ENCODE results near the gene KIF5A. TPM values are rescaled to one million over a fixed set of nuclear protein-coding genes. Genes with fewer than 3 reads are reported as not detected.

KIF5A gene
- total RNA-seq, 1 experiment from 2014 or later: 3.0 TPM

- TF ChIP-seq REST (IDR thresholded peaks at IDR 0.05; ENCODE audit: insufficient read depth in 1 of 2, low read depth in 2 of 2, low read length in 1 of 2) (0 out of 4 replicates have a peak, but pooled peaks of 1 of the 2 experiments have one; percentile 19), SIN3A (IDR thresholded peaks at IDR 0.05; ENCODE audit: borderline replicate concordance, insufficient read depth, low read depth, low read length) (no peak)
- DNase-seq (ENCODE audit: low read depth, low spot score): no peak
- BruUV-seq (replicated peaks): no TSS peak
- Histone ChIP-seq H3K4me1 (ENCODE audit: control insufficient read depth, insufficient read depth, low read length) (peaks cover 13% of the 10 kb centered on the region), H3K27me3 (ENCODE audit: control insufficient read depth, insufficient read depth, low read length) (no peaks in the 10 kb centered on the region), H3K27ac (ENCODE audit: low read length) (no peak overlapping the region), H3K4me3 (ENCODE audit: low read depth in 2 of 2, low read length in 2 of 2) (peak overlapping the region; percentile 18 to 53), H3K9me3 (ENCODE audit: control insufficient read depth, insufficient read depth, low read depth, low read length) (no peaks in the 10 kb centered on the region), H3K36me3 (ENCODE audit: control insufficient read depth, insufficient read depth, low read length) (no peaks in the 10 kb centered on the region)
- CTCF ChIA-PET: interaction anchor here (1.5 kb wide), 1 partner anchor 38 kb away, joined by 5 read pairs; no protein-coding TSS in a partner anchor
- no peak for ATAC-seq
- intact Hi-C loops (cut with micrococcal nuclease; ENCODE audit: unreplicated experiment) (loop anchor here (1.0 to 5.0 kb wide), 2 partner anchors 38 to 164 kb away; partner anchors contain the start of genes GLI1 and INHBE), in situ Hi-C loops (cut with HindIII; ENCODE audit: low pct_unique_long_range_greater_than_20kb, low sequenced_read_pairs) (no loop called here)
- POLR2A ChIA-PET: no interaction called here
Observed at GRCh38 chr12:57620936-57621496, 71.2 kb downstream of the KIF5A start.

GRCh38 chr12:57621497-57622292 lies 71.9 kb downstream of the KIF5A start:
- H3K36me3 ChIP-seq (ENCODE audit: control insufficient read depth, insufficient read depth, low read length): no peaks in the 10 kb centered on the region
- peak; percentile 88 for ATAC-seq
- H3K4me3 ChIP-seq (ENCODE audit: low read depth in 2 of 2, low read length in 2 of 2): peak overlapping the region; percentile 18 to 53
- intact Hi-C loops (cut with micrococcal nuclease; ENCODE audit: unreplicated experiment): loop anchor here (1.0 to 5.0 kb wide), 2 partner anchors 38 to 164 kb away; partner anchors contain the start of genes GLI1 and INHBE
- TF ChIP-seq CTCF (IDR thresholded peaks at IDR 0.05): peak; percentile 98
- no peak for TF ChIP-seq REST (IDR thresholded peaks at IDR 0.05; ENCODE audit: insufficient read depth in 1 of 2, low read depth in 2 of 2, low read length in 1 of 2)
- ChIA-PET POLR2A (no interaction called here), CTCF (interaction anchor here (0.7 kb wide), 1 partner anchor 57 kb away, joined by 3 read pairs; no protein-coding TSS in a partner anchor)
- in situ Hi-C loops (cut with HindIII; ENCODE audit: low pct_unique_long_range_greater_than_20kb, low sequenced_read_pairs): no loop called here
- BruUV-seq (replicated peaks): no TSS peak
- no peak for DNase-seq (ENCODE audit: low read depth, low spot score)
- H3K27me3 ChIP-seq (ENCODE audit: control insufficient read depth, insufficient read depth, low read length): no peaks in the 10 kb centered on the region
- H3K4me1 ChIP-seq (ENCODE audit: control insufficient read depth, insufficient read depth, low read length): peaks cover 13% of the 10 kb centered on the region
- no peak overlapping the region for H3K27ac ChIP-seq (ENCODE audit: low read length)
- no peaks in the 10 kb centered on the region for H3K9me3 ChIP-seq (ENCODE audit: control insufficient read depth, insufficient read depth, low read depth, low read length)
